T-helper 2 cell treated with Interferon-gamma antibody and Interleukin-4, amounts not matched to agents 100 ng/mL and 5 ng/mL, for 36 hours (primary cell): ENCODE measurements around the gene FAF1. TPM values are rescaled to one million over a fixed set of nuclear protein-coding genes. Genes with fewer than 3 reads are reported as not detected.
"Not testable (repeated sequence)": the region's sequence is repeated elsewhere in the genome, so short reads cannot be mapped to it uniquely, and the experiment has no call there.

Experiments
- intact Hi-C: fragments of 100-400 bp; cut with micrococcal nuclease; formaldehyde crosslinking; loops from one replicate; pipeline ENCODE4 v1.15.1; 2023
- total RNA-seq: library from RNA; stranded (reverse); gene quantifications from 2 replicates; pipeline ENCODE4 v1.2.3, GENCODE V29; 2022

The FAF1 gene
- 77.9 and 82.1 TPM in 2 replicates for total RNA-seq

DNA sequence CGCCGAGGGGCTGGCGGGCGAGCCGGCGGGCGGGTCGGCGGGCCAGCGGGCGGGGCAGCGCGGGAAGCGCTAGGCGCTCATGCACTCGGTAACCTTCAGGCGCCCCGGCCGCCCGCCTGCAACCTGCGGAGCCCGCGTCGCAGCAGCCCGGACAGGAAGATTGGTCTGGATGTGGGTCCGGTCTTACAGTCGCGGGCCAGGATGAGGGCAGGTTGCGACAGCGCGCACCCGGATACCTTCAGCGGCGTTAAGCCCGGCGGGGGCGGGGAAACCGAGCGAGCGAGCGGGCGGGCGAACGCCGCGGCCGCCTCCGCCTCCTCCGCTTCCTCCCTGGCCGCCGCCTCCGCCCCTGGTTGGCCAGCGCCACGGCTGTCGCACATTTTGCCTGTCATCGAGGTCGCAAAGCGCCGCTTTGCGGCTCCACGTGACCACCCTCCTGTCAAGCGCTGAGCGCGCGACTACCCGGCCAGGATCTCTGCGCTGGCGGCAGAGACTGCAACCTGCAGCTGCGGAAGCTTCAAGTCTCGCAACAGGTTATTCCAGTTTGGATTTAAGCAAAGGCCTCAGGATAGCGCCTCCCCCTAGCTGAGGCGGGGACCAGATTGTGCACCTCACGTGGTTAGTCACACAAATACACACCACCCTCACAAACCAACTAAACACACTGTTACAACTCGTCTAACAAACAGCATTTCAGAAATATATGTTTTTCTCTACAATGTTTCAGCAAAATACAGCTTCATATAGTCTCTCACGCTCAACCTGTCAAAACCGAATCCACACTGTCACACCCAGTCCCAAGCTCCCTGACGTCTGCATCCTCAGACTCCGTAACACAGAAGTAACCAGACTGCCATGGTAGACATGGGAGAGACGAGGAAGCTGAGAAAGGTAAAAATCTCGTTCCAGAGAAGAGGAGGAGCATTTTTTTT, at the start of gene FAF1:
FAF1 (minus strand) TSS at position 355 of the 932 bp plus-strand sequence. CDS start 456 bp downstream, outside the sequence.
- intact Hi-C loops = loop anchor here (1.0 to 10.0 kb wide), 8 partner anchors 8 to 1767 kb away; partner anchors contain the start of genes BTF3L4, NRDC, RNF11 and ZYG11B

DNA sequence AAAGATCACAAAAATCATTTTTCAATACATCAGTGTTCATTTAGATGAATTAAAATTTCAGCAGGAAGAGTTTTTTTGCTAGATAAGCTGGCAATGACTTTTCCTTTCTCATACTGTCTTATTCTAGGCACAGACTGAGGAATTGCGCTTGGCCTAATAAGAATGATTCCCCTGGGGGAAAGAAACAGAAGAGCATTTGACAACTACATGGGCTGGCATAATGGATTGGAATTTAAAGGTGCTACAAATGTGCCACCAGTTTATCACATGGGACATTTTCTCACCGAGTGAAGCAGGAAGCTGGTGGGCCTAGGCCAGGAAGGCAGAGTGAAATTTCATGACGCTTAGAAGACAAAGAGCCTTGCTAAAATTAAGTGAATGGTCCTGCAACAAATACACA, 49.3 kb upstream of the FAF1 start:
- intact Hi-C loops = no loop called here

DNA sequence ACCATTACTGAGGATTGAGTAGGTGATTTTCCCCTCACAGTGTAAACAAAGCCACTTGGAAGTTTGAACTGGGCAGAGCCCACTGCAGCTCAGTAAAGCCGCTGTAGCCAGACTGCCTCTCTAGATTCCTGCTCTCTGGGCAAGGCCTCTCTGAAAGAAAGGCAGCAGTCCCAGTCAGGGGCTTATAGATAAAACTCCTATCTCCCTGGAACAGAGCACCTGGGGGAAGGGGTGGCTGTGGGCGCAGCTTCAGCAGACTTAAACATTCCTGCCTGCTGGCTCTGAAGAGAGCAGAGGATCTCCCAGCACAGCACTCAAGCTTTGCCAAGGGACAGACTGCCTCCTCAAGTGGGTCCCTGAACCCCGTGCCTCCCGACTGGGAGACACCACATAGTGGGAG, 45.5 kb upstream of the FAF1 start:
- intact Hi-C loops = not testable (repeated sequence)

DNA sequence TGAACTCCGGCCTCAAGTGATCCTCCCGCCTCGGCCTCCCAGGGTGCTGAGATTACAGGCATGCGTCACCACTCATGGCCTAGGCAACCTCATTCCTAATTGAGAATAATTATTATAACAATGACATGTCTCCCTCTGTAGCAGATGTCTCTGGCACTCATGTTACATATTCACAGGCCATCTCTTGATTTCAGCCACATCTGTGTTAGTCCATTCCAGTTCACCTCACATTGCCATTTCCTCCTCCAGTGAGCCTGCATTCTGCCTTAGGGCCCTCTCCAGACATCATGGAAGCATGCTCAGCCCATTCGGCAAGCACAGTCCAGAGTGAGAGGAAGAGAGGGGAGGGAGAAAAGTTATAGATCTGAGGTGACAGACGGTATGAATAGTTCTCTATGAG, 42.4 kb upstream of the FAF1 start:
- intact Hi-C loops = no loop called here

DNA sequence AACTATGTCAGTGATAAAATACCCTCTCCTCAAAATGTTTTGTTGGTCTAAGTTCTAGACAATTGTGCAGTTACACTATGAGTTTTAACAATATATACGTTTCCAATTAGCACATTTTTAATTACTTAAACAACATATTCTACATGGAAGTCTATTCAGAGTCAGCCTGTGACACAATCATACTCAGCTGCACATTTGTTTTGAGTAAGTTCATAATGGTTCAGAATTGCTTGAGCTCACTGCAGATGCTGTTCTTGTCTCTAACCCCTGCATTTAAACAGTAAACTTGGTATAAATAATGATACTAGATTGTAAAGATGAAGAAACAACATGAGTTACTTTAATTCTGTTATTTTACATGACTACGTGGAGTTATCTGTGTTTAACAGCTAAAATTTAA, 40.6 kb upstream of the FAF1 start:
- intact Hi-C loops = no loop called here

DNA sequence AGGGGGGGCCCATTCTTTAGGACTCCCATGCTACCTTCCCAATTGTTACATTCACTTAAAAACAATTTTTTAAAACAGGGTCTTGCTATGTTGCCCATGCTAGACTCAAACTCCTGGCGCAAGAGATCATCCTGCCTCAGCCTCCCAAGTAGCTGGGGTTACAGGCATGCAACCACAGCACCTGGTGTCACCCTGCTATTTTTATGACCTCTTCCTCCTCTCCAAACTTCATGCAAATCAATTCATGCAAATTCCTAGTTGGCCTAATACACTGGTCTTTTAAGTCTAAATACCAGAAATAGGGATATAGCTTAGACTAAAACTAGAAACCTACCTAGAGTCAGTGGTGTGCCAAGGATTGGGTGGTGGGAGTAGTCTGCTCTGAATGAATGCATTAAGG, 40.1 kb upstream of the FAF1 start:
- intact Hi-C loops = no loop called here

DNA sequence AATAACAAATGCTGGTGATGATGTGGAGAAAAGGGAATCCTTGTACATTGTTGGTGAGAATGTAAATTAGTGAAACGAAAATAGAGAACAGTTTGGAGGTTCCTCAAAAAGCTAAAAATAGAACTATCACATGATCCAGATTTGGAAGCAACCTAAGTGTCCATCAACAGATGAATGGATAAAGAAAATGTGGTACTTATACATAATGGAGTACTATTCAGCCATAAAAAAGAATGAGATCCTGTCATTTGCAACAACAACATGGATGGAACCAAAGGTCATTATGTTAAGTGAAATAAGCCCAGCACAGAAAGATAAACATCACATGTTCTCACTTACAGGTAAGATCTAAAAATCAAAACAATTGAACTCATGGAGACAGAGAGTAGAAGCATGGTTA, 39.3 kb upstream of the FAF1 start:
- intact Hi-C loops = not testable (repeated sequence)

DNA sequence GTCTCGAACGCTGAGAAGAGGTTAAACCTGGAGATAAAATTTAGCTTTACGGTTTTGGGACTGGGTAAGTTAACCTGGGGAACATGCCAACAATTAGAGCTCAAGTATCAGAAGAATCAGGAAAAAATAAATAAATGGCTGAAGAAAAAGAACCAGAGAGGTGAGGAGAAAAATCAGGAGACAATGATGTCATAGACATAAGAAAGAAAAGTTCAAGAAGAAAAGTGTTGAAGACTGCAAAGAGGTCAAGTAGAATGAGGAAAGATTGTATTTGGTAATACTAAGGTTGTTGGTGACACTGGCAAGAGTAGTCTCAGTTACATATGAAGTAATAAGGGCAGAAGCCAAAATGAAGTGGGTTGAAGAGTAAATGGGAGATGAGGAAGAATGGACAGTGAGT, 36.0 kb upstream of the FAF1 start:
- intact Hi-C loops = no loop called here

DNA sequence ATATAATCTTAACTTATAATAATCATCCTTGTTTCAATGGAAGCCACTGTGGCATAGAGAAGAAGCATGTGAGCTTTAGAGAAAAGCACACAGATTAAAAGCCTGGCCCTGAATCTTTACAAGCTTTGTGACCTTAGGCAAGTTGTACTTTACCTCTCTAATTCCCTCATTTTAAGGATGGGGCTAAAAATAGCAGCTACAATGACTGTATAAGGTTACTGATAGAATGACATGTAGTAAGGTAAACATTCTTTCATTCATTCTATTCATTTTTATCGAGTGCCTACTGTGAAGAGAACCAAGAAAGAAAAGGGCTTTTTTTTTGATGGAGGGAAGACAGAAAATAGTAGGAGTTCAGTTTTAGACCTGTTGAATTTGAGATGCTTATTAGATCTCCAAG, 35.6 kb upstream of the FAF1 start:
- intact Hi-C loops = no loop called here

DNA sequence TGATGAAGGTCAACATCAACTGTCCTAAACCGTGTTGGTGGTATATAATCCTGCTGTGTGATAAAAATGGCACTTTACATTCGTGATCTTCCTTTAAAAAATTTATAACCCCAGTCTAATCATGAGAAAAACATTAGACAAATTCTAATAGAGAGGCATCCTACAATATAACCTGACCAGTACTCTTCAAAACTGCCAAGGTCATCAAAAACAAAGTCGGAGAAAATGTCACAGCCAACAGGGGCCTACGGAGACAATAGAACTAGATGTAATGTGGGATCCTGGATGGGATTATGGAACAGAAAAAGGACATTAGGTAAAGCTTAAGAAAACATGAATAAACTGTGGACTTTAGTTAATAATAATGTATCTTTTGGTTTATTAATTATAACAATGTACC, 34.9 kb upstream of the FAF1 start:
- intact Hi-C loops = no loop called here

DNA sequence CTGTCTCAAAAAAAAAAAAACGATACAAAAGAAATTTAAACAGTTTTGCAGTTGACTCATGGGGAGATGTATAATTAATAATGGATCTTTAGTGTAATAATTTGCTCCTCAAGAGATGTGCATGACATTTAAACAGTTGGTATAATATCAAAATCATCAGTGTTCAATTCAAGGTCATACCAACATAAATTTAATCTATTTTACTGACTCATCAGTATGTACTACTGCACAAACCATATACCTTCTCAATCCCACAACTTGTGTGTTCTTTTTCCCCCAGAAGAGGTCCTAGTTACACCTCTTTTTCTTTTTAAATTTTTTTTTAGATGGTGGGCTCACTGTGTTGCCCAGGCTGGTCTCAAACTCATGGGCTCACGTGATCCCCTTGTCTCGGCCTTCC, 33.6 kb upstream of the FAF1 start:
- intact Hi-C loops = no loop called here

DNA sequence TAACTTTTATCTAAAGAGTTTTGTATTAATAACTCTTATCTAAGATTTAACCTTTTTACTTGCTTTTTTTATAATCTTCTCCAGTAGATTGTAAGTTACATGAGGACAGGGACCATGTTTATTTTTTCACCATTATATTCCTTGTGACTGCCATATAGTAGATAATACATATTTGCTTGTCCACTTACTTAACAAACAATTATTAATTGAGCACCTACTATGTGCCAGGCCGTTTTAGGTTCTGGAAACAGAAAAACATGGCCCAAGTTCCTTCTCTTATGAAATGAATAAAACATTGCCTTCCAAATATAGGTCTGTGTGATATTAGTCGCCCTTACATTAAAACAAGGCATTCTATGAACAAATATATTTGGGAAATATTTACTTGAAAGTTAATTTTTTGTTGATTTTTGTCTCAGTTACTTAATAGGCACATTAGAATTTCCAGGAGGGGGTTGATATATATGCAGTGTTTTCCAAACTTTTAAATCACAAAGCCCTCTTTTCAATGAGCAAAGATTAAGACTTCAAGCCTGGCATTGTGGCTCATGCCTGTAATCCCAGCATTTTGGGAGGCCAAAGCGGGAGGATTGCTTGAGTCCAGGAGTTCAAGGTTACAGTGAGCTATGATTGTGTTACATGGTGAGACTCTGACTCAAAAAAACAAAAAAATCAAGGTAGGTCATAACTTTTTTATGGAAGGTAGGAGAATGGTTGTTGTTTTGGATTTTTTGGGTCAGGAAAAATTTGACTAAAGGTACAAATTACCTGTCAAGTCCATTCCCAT, 32.7 kb upstream of the FAF1 start:
- intact Hi-C loops = no loop called here

DNA sequence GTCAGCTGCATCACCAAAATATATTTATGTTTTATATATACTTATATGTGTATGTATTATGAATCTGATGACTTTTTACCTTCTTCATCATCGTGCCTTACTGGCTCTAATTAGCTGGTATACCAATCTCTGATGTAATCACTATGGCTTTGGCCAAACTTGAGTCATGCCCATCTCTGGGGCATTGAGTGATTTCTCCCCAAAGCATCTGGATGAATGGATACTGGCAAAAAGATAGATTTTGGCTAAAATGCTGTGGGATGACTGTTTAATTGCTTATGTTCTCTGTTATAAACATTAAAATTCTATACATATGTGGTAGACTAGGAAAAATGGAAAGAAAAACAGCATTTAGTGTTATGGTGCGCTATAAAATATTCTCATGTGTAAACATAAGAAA, 29.6 kb upstream of the FAF1 start:
- intact Hi-C loops = no loop called here

DNA sequence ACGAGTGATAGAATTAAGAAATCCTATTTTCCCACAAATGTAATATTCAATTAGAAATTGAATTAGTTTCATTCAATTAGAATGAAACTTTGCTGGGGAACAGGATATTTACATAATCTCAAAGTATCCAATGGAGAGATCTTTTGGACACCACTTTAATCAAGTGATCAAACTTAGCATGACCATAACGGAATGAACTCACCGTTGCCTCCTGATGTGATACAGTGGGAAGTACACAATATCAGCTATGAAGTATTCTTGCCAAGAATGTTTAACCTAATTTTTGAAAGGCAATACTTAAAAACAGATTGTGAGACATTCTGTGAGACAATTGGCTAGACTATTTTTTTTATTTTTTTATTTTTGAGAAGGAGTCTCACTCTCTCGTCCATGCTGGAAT, 26.6 kb upstream of the FAF1 start:
- intact Hi-C loops = no loop called here

DNA sequence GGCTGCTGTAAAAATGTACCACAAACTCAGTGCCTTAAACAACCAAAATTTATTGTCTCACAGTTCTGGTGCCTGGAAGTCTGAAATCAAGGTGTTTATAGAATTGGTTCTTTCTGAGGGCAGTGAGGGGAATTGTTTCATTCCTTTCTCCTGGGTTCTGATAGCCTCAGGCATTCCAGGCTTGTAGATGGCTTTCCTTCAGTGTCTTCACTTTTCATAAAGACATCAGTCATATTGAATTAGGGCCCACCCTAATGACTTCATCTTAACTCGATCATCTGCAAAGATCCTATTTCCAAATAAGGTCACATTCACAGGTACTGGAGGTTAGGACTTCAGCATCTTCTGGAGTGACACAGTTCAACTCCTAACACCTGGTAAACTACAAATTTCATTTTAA, 25.0 kb upstream of the FAF1 start:
- intact Hi-C loops = no loop called here

DNA sequence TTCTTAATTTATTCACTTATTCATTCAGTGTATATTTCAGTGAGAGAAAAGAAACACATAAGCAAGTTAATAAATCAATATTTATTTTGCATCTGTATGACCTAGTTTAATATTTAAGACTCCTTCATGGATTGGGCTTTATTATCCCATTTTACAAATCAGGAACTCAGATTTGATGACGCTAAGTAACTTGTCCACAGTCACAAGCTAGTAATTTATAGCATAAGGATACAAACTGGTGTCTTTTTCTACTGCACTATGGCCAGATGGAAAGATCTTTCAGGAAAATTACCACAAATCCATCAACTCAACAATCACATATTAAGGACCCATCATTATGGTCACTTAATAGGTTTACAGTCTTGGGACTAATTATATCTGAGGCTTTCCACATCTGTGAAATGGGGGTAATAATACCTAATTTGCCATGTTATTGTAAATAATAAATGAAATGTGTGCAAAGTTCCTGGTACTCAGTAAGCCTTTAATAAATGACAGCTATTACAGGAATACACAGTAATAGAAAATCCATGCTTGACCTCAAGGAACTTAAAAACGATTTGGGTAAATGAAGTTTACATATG, 23.2 kb upstream of the FAF1 start:
- intact Hi-C loops = no loop called here

DNA sequence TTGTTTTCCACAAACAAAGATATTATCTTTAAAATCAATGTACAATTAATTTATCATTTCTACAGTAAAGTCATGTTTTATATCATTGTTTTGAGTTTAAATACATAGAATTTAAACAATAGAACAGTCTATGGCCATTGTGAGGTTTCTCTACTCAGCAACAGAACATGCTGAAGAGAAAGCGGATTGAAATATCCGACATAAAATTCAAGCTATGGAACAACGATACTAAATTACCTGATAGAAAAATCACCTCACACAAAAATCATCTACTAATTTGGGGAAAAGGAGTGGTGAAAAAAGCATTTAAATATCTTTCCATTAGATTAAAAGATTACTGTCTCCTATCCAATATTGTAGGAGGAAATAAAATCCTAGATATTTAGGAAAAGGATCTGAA, 22.5 kb upstream of the FAF1 start:
- intact Hi-C loops = no loop called here

DNA sequence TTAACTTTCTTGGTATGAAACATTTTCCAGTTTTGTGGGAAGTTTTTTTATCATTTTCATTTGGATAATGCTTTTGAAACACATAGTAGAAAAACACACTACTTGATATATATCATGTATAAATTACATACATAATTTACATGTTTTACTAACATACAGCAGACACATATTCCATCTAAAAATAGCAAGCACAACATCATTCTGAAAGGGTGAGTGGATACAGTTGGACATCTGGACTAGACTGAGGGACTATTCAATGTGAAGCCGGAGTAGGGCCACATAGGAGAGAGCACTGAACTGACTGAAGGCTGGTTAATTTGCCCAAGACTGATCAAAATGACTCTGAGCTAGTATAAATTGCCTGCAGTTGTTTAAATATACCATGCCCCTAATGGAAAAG, 21.7 kb upstream of the FAF1 start:
- intact Hi-C loops = no loop called here

DNA sequence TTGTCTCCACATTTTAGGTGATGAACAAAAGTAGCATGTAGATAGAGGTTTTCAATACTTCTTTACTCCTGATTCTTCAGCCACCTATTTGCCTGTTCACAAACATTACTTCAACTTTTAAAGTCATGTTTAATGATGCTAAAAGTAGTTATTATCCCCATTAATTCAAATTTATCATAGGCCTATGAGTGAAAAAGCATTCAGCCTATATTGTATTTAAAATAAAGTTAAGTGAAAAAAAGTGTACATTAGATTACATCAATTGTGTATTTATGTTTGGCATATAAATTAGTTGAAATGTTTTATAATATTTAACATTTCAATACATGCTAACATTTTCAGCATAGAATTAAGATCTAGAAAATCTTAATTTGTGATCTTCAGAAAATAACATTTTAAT, 20.4 kb upstream of the FAF1 start:
- intact Hi-C loops = no loop called here

DNA sequence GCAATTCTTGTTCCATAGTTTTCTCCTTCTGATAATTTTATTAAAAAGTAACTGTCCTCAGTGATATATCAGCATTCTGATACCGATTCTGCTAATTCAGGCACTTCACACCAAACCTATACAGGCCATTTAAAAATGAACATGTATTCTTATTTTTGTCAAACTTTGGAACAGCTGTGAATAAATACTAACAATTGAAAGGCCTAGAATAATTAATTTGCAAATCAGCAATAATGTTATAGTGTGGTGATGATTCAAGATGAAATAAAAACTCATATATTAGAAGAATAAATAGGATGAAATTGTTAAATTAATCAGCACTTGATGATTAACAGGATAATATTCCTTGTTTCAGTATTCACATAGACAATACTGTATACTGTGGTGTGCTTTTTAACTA, 19.9 kb upstream of the FAF1 start:
- intact Hi-C loops = loop anchor here (5.0 kb wide), 2 partner anchors 207 to 317 kb away; no protein-coding TSS in a partner anchor

DNA sequence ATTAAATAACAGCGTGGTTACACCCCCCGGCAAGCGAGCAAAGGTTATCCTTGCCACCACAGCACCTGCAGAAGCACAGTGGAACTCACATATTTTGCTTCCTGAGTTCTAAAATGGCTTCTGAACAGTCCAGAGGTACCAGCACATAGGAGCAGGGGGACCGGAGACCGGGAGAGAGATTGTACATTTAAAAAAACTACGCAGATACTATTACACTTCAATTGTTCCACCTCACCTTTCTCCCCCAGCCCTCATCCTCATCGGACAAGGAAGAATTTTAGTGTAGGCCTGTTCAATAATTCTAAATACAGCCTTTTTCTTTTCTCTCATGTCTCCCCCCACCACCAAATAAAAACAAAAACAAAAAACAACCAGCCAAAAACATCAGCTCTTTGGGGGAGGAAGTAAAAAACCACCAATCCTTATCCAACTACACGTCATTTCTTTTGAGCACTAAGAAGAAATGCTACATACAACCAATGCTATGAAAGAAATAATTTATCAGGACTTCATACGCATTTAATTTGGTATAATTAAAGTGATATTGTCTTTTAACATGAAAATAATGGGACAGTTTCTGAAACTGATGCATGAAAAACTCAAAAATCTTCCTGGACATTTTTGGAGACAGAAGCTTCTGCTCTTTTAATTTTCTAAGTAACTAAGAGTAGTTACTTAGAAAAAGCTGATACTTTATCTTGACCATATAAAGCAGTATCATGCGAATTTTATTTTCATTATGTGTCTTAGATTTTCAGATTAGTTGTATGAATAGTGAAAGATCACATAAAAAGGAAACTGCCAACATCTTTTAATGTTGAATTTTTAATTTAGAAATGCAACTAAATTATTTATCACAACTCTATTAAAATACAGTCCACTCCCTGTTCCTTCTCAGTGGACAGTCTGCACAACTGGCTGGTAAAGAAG, 19.1 kb upstream of the FAF1 start:
- intact Hi-C loops = loop anchor here (5.0 kb wide), 2 partner anchors 208 to 318 kb away; no protein-coding TSS in a partner anchor
